Nucleus accumbens (tissue), 56 donors: Measurements from ENCODE around the gene MCM3.

Experiments
- DNase-seq, 56 donors: peaks; one replicate each; lab custom pipeline; 2025; lab: John Stamatoyannopoulos, UW

The MCM3 gene

GRCh38 chr6:52254731-52255378 lies 29.7 kb downstream of the MCM3 start:
- no peak for DNase-seq

- no peak for DNase-seq
Observed at GRCh38 chr6:52253494-52253893, 31.0 kb downstream of the MCM3 start.

GRCh38 chr6:52251113-52251512 lies 33.4 kb downstream of the MCM3 start:
- no peak for DNase-seq

- no peak for DNase-seq
Observed at GRCh38 chr6:52249078-52249477, 35.5 kb downstream of the MCM3 start.

GRCh38 chr6:52245425-52245824 lies 39.1 kb downstream of the MCM3 start:
- DNase-seq, result no peak

- no peak for DNase-seq
Observed at GRCh38 chr6:52244400-52244799, 40.1 kb downstream of the MCM3 start, which contains the start of gene IL17F. IL17F (minus strand) TSS chr6:52244500; CDS start chr6:52244429, 71 bp downstream.

- DNase-seq, result no peak
Observed at GRCh38 chr6:52243282-52243893, 41.2 kb downstream of the MCM3 start.

GRCh38 chr6:52241819-52242218 lies 42.7 kb downstream of the MCM3 start:
- DNase-seq, result no peak

GRCh38 chr6:52233975-52234823 lies 50.3 kb downstream of the MCM3 start:
- peak in 1 of 56 donors; percentile 1 for DNase-seq

- no peak for DNase-seq
Observed at GRCh38 chr6:52233005-52233404, 51.5 kb downstream of the MCM3 start.

- DNase-seq, result no peak
Observed at GRCh38 chr6:52231406-52232127, 53.0 kb downstream of the MCM3 start.

GRCh38 chr6:52230685-52231084 lies 53.9 kb downstream of the MCM3 start:
- DNase-seq, result no peak

GRCh38 chr6:52227495-52227894 lies 57.0 kb downstream of the MCM3 start:
- no peak for DNase-seq

GRCh38 chr6:52221302-52221701 lies 63.2 kb downstream of the MCM3 start:
- no peak for DNase-seq

GRCh38 chr6:52217761-52218160 lies 66.8 kb downstream of the MCM3 start:
- DNase-seq, result no peak

- DNase-seq, result no peak
Observed at GRCh38 chr6:52216932-52217575, 67.5 kb downstream of the MCM3 start.

GRCh38 chr6:52215787-52216186 lies 68.8 kb downstream of the MCM3 start:
- DNase-seq, result no peak
